Measurements from ENCODE around the gene NCS1. TPM values are rescaled to one million over a fixed set of nuclear protein-coding genes. Genes with fewer than 3 reads are reported as not detected.
A peak's percentile ranks its signal among the peaks of the same experiment; 100 is the strongest.

Gene NCS1
- total RNA-seq, 2 experiments from 2014 or later = 4.0 to 16.9 TPM

DNA sequence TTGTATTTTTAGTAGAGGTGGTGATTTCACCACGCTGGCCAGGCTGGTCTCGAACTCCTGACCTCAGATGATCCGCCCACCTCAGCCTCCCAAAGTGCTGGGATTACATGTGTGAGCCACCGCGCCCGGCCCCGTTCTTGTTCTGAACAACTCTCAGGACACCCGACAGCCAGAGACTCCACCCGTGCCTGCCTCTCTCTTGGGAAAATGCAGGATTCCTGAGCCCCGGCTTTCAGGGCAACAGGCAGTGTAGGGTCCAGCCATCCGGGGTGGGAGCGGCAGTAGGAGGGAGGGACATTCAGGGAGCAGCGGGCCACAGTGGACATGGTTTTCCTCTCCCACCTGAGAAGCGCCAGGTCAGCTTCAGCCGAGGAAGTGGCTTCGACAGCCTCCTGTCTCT lies 34.4 kb downstream of the NCS1 start:
- Mint-ChIP-seq H3K4me1 (no peaks in the 10 kb centered on the region), H3K36me3 (no peaks in the 10 kb centered on the region), H3K27me3 (no peaks in the 10 kb centered on the region), H3K27ac (no peak overlapping the region), H3K4me3 (no peak overlapping the region), H3K9me3 (ENCODE audit: low read depth) (no peaks in the 10 kb centered on the region)
- ATAC-seq (no peak), DNase-seq (no peak)
- CTCF ChIA-PET = no interaction called here

DNA sequence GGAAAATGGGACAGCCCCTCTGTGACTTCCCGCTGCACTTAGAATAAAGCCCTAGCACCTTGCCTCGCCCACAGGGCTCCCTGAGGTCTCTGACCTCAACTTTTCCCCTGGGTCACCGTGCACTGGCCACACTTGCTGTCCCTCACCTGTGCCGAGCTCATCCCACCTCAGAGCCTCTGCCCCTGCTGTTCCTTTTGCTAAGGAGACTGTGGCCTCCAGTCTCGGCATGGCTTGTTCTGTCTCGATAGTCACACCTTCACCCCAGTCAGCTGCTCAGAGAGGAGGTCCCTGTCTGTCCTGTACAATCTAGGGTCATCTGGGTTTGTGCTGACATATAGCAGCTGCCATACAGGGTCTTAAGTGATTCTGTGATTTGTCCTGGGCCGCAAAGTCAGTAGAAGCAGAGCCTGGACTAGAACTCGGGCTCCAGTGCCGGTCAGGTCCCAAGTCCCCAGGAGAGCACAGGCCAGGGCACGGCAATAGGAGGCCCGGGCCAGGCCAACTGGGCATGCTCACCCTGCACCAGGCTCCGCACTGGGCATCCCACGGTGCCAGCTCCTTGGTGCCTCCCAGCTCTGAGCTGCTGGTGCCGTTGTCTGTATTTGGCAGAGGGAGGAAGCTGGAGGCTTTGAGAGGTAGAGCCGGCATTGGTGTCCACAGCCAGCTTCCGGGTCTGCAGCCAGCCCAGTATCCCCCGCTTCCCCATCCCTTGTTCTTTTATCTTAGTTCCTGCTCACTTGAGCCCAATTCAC lies 35.2 kb downstream of the NCS1 start:
- no peaks in the 10 kb centered on the region for H3K27me3 Mint-ChIP-seq
- H3K4me3 Mint-ChIP-seq = no peak overlapping the region
- ATAC-seq (no peak), DNase-seq (no peak)
- no peak overlapping the region for H3K27ac Mint-ChIP-seq
- no peaks in the 10 kb centered on the region for H3K4me1 Mint-ChIP-seq
- no peaks in the 10 kb centered on the region for H3K9me3 Mint-ChIP-seq (ENCODE audit: low read depth)
- H3K36me3 Mint-ChIP-seq = no peaks in the 10 kb centered on the region
- CTCF ChIA-PET = interaction anchor here (0.5 to 0.8 kb wide), 2 partner anchors 1548 to 1767 kb away, joined by 3 read pairs; no protein-coding TSS in a partner anchor

DNA sequence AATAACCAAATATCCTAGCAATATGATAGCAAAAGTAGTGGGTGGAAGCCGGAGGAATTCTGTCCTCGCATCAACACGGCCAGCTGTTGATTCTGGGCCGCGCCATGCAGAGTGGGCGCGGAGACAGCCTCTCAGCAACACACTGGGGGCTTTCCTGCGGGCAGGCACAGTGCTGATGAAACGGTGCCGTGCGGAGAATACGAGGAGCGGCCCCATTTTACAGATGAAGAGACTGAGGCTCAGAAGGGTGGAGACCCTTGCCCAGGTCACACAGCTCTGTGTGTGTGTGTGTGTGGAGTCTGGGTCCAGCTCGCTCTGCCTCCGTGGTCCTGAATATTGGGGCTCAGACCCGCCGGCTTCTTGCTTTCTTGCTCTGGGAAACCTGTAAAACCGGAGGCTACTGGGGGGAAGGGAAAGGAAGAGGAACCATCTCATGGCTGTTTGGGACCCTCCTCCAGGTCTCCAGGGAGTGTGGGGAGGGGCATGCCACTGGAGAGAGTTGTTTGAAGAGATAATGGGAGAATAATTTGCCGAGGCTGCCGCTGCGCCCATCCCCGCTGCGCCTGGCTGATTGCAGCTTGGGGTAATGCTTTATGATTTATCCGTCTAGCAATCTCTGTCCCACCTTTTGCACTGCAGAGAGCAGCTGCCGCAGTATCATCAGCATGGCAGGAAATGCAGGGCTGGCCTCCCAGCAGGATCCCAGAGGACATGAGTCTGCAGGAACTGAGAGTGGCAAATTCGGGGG lies 36.6 kb downstream of the NCS1 start:
- ATAC-seq (no peak), DNase-seq (no peak)
- Mint-ChIP-seq H3K27ac (no peak overlapping the region), H3K4me3 (no peak overlapping the region), H3K36me3 (no peaks in the 10 kb centered on the region), H3K27me3 (no peaks in the 10 kb centered on the region), H3K4me1 (no peaks in the 10 kb centered on the region), H3K9me3 (ENCODE audit: low read depth) (no peaks in the 10 kb centered on the region)
- CTCF ChIA-PET = interaction anchor here (0.7 kb wide), 1 partner anchor 486 kb away, joined by 3 read pairs; no protein-coding TSS in a partner anchor

GRCh38 chr9:130209422-130209821 lies 37.2 kb downstream of the NCS1 start:
- Mint-ChIP-seq H3K4me3 (no peak overlapping the region), H3K4me1 (no peaks in the 10 kb centered on the region), H3K9me3 (ENCODE audit: low read depth) (no peaks in the 10 kb centered on the region), H3K27me3 (no peaks in the 10 kb centered on the region), H3K27ac (no peak overlapping the region), H3K36me3 (no peaks in the 10 kb centered on the region)
- DNase-seq (no peak), ATAC-seq (no peak)
- CTCF ChIA-PET = no interaction called here

DNA sequence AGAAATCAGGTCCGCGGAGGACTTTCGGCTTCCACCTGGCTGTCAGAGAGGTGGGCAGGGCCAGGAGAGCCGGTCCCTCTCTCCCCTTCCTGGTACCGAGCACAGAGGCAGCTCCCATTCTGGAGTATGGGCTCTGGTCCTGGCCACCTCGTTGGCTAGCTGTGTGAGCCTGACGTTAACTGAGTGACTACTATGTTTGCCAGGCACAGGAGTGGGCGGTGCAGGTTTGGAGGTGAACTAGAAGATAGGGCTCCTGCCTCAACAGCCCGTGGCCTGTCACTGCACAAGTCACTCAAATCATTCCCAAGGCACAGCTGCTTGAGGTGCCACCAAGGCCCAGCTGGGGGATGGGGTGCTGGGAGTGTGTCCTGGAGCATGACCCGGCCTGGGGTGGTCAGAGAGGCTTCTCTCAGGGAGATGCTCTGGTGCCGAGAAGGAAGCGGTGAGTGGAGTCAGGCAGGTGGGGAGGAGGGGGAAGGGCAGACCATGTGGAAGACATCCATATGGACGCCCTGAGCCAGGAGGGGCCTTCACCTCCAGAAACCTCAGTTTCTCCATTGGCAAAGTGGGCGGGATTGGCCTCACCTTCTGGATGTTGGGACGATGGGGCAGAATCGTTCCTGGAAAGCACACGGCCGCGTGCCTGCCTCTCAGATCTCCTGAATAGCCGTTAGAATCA lies 39.5 kb downstream of the NCS1 start:
- Mint-ChIP-seq H3K36me3 (no peaks in the 10 kb centered on the region), H3K4me3 (no peak overlapping the region), H3K27ac (no peak overlapping the region), H3K4me1 (peaks cover 10% of the 10 kb centered on the region), H3K9me3 (ENCODE audit: low read depth) (no peaks in the 10 kb centered on the region), H3K27me3 (no peaks in the 10 kb centered on the region)
- DNase-seq (no peak), ATAC-seq (no peak)
- CTCF ChIA-PET = no interaction called here

- ATAC-seq = no peak
- no peaks in the 10 kb centered on the region for H3K36me3 Mint-ChIP-seq
- CTCF ChIA-PET = no interaction called here
Observed at GRCh38 chr9:130212543-130213297, 40.5 kb downstream of the NCS1 start.

DNA sequence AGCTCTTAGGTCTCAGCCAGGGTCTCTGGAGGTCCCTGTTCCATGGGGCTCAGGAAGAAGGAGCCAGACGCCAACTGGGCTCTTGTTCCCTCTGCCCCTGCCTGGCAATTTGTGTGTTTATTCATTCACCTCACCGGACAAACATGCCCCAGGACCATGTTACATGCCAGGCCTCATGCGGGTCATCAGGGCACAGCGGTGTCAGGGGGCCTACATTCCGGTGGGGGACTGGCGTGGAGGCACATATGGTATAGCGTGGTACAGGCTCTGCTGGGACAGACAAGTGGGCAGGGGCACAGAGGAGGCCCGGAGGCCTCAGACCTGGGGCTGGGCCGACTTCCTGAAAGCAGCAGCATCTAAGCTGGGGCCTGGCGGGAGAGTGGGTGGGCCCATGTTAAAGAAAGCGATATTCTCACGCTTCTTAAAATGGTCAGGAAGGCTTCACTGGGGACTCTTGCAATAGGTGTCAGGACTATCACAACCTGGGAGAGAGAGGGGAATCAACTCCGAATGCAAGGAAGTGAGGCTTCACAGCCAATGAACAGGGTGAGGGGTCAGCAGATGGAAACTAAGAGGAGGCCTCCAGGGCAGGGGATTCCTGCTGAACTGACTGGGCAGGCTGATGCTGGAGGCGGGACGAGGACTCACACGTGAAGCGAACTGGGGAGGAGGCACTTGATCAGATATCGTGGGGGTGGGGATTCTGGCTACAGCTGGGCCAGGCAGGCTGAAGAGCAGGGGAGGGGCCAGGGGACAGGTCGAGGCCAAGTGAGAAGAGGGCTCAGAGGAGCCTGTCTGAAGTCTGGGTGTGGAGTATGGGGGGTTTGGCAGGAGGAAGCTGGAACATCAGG lies 41.9 kb downstream of the NCS1 start:
- no peak for ATAC-seq
- CTCF ChIA-PET = interaction anchor here (0.7 kb wide), 1 partner anchor 22 kb away, joined by 3 read pairs; no protein-coding TSS in a partner anchor
- Mint-ChIP-seq H3K4me1 (peaks cover 10% of the 10 kb centered on the region), H3K4me3 (no peak overlapping the region), H3K9me3 (ENCODE audit: low read depth) (no peaks in the 10 kb centered on the region), H3K36me3 (no peaks in the 10 kb centered on the region), H3K27ac (no peak overlapping the region), H3K27me3 (no peaks in the 10 kb centered on the region)
- DNase-seq = no peak

More at GRCh38 chr9:130212543-130213297, 40.5 kb downstream of the NCS1 start:
- H3K4me3 Mint-ChIP-seq = no peak overlapping the region
- no peak overlapping the region for H3K27ac Mint-ChIP-seq
- H3K27me3 Mint-ChIP-seq = no peaks in the 10 kb centered on the region
- peaks cover 10% of the 10 kb centered on the region for H3K4me1 Mint-ChIP-seq
- no peaks in the 10 kb centered on the region for H3K9me3 Mint-ChIP-seq (ENCODE audit: low read depth)
- DNase-seq = no peak

DNA sequence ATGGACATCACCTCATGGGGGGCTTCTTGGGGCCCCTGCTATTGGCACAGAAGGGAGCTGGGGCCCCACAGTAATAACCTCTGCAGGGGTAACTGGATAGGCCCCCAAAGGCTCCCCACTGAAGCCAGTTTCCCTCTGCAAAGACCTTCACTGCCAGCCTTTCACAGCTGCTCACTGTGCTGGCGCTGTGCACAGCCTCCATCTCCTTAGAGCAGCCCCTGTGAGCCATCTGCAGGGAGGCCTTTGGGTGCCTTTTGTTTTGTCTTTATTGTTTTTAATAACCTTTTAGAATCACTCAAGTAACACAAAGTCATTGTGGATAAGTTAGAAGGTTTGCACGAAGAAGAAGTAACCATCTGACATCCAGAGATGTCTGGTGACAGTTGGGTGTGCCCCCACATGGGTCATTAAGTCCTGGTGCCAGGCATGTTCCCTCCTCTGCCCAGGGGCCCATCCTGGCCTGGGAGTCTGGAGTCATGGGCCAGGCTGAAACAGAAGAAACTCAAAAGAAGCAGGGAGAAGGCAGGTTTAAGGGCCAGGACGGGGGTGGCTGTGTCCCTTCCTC lies 42.7 kb downstream of the NCS1 start:
- ATAC-seq = no peak
- CTCF ChIA-PET = interaction anchor here (0.7 kb wide), 1 partner anchor 21 kb away, joined by 3 read pairs; no protein-coding TSS in a partner anchor
- no peaks in the 10 kb centered on the region for H3K9me3 Mint-ChIP-seq (ENCODE audit: low read depth)
- no peaks in the 10 kb centered on the region for H3K36me3 Mint-ChIP-seq
- no peak for DNase-seq
- H3K4me3 Mint-ChIP-seq = no peak overlapping the region
- no peak overlapping the region for H3K27ac Mint-ChIP-seq
- H3K4me1 Mint-ChIP-seq = peaks cover 10% of the 10 kb centered on the region
- H3K27me3 Mint-ChIP-seq = no peaks in the 10 kb centered on the region

DNA sequence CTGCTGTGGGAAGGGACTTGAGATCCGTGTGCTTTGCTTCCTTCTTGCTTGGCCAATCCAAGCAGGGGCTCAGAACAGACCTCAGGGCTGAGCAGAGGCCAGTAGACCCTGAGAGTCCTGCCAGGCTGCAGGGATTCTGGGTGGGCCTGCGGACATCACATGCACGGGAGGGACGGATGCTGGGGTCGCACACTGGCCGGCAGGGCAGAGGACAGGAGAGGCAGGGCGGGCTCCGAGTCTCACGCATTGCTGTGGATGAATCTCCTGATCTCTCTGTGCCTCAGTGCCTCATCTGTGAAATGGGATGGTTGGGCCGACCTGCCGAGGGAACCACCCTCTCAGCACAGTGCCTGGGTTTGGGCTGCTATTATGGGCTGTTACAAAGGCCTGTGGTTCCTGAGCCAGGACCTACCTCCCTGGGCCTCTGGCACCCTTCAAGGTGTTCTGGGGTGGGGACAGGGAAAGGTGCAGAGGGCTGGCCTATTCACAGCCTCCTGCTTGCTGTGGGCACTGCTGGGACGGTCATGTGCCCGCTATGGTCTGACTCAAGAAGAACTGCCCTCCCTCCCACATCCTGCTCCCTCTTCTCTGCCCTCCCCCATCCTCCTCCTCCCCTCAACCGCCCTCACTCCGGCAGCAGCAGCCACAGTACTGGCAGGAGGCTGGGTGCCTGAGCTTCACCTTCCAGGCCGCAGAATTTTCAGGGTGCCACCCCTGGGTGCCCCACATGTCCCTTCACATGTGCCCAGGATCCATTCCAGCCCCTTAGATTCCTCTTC lies 43.3 kb downstream of the NCS1 start:
- DNase-seq (peak; percentile 48), ATAC-seq (peak; percentile 57)
- H3K4me1 Mint-ChIP-seq = peaks cover 10% of the 10 kb centered on the region
- no peaks in the 10 kb centered on the region for H3K27me3 Mint-ChIP-seq
- H3K27ac Mint-ChIP-seq = no peak overlapping the region
- H3K4me3 Mint-ChIP-seq = no peak overlapping the region
- H3K36me3 Mint-ChIP-seq = no peaks in the 10 kb centered on the region
- no peaks in the 10 kb centered on the region for H3K9me3 Mint-ChIP-seq (ENCODE audit: low read depth)
- CTCF ChIA-PET = interaction anchor here (0.6 to 1.1 kb wide), 2 partner anchors 32 to 112 kb away, joined by 3 to 4 read pairs; no protein-coding TSS in a partner anchor

GRCh38 chr9:130217838-130218237 lies 45.6 kb downstream of the NCS1 start:
- Mint-ChIP-seq H3K27ac (no peak overlapping the region), H3K27me3 (no peaks in the 10 kb centered on the region), H3K36me3 (no peaks in the 10 kb centered on the region), H3K9me3 (ENCODE audit: low read depth) (no peaks in the 10 kb centered on the region), H3K4me1 (peaks cover 10% of the 10 kb centered on the region), H3K4me3 (no peak overlapping the region)
- CTCF ChIA-PET = no interaction called here
- ATAC-seq (no peak), DNase-seq (no peak)

- H3K27ac Mint-ChIP-seq = no peak overlapping the region
- CTCF ChIA-PET = no interaction called here
- no peak for ATAC-seq
- DNase-seq = no peak
- H3K4me1 Mint-ChIP-seq = peaks cover 10% of the 10 kb centered on the region
- H3K9me3 Mint-ChIP-seq (ENCODE audit: low read depth) = no peaks in the 10 kb centered on the region
- H3K27me3 Mint-ChIP-seq = no peaks in the 10 kb centered on the region
- H3K36me3 Mint-ChIP-seq = no peaks in the 10 kb centered on the region
- no peak overlapping the region for H3K4me3 Mint-ChIP-seq
Observed at GRCh38 chr9:130219661-130220096, 47.5 kb downstream of the NCS1 start.

All from activated CD8-positive, alpha-beta memory T cell treated with anti-CD3 and anti-CD28 coated beads, Interleukin-2, amount 10 ng/mL, durations not matched to agents 7 days and 5 days (primary cell).